Gastrocnemius medialis (tissue), 4 donors: ENCODE measurements around the gene SHKBP1.

Experiments
- CTCF ChIP-seq, 5 experiments: fragments of 450-650 bp in 3 of 5; fragments of 200-600 bp in 2 of 5; sonication (generic) in 2 of 5; IDR thresholded peaks in 4 of 5; conservative IDR thresholded peaks in 1 of 5; 1 replicate in 4 of 5; 2 replicates in 1 of 5; pipeline ENCODE4 v1.5.1; 2016 to 2019; ENCODE audit warnings: antibody characterized with exemption in 5 of 5, mild to moderate bottlenecking in 3 of 5, moderate library complexity in 3 of 5
- POLR2A ChIP-seq, 2 donors: fragments of 450-650 bp; IDR thresholded peaks; one replicate each; pipeline ENCODE4 v1.6.1; 2017; ENCODE audit warnings: antibody characterized with exemption in 2 of 2, mild to moderate bottlenecking in 2 of 2, moderate library complexity in 2 of 2

GRCh38 chr19:40639638-40639982 lies 62.9 kb downstream of the SHKBP1 start:
- TF ChIP-seq CTCF (IDR thresholded peaks at IDR 0.05 in 4 of 5, conservative IDR thresholded peaks at IDR 0.05 in 1 of 5) (no peak), POLR2A (IDR thresholded peaks at IDR 0.05) (no peak)
